PC-9 (cell line): ENCODE results near the gene INPP4A. TPM values are rescaled to one million over a fixed set of nuclear protein-coding genes. Genes with fewer than 3 reads are reported as not detected.

Source experiments
- BruUV-seq: library from RNA; stranded (reverse); fragments of 400-500 nt; replicated peaks from 2 replicates; lab custom pipeline; 2021; lab: Mats Ljungman, UMichigan
- CTCF ChIA-PET: fragments of 300-600 bp; sonication (Branson Sonifier 250); formaldehyde crosslinking; loops from one replicate; lab custom pipeline; 2022; ENCODE audit warnings: antibody characterized with exemption; lab: Charles Lee
- POLR2A ChIA-PET: fragments of 300-600 bp; sonication (Branson Sonifier 250); formaldehyde crosslinking; loops from one replicate; lab custom pipeline; 2022; ENCODE audit warnings: antibody characterized with exemption; ENCODE audit not compliant: unreplicated experiment; lab: Charles Lee
- DNase-seq, 2 experiments: peaks; one replicate each; pipeline versions ENCODE4 v3.0.0 to v3.0.0-alpha.2; 2015 to 2022; ENCODE audit warnings: mixed read lengths in 1 of 2
- H2AFZ ChIP-seq: fragments of 200-600 bp; sonication (generic); 2 replicates; pipeline ENCODE4 v1.8.1; 2017; ENCODE audit warnings: antibody characterized with exemption
- H3F3A ChIP-seq: fragments of 200-600 bp; sonication (generic); 2 replicates; pipeline ENCODE4 v1.8.1; 2017; ENCODE audit warnings: antibody characterized with exemption, mild to moderate bottlenecking, low read depth; ENCODE audit not compliant: insufficient read depth
- H3K27ac ChIP-seq: fragments of 200-600 bp; sonication (generic); 2 replicates; pipeline ENCODE4 v1.6.1; 2016; ENCODE audit warnings: mixed run types
- H3K27me3 ChIP-seq: fragments of 200-600 bp; sonication (generic); 2 replicates; pipeline ENCODE4 v1.6.1; 2016; ENCODE audit warnings: low read depth, mixed run types; ENCODE audit not compliant: insufficient read depth
- H3K36me3 ChIP-seq: fragments of 200-600 bp; sonication (generic); 2 replicates; pipeline ENCODE4 v1.6.1; 2016; ENCODE audit warnings: low read depth, mixed run types
- H3K4me1 ChIP-seq: fragments of 200-600 bp; sonication (generic); replicated peaks from 2 replicates; pipeline ENCODE4 v1.6.1; 2016; ENCODE audit warnings: mixed run types; ENCODE audit not compliant: insufficient read depth
- H3K4me2 ChIP-seq: fragments of 200-600 bp; sonication (generic); 2 replicates; pipeline ENCODE4 v1.6.1; 2017; ENCODE audit warnings: mixed run types
- H3K4me3 ChIP-seq: fragments of 200-600 bp; sonication (generic); 2 replicates; pipeline ENCODE4 v1.6.1; 2016; ENCODE audit warnings: mixed run types
- H3K79me2 ChIP-seq: fragments of 200-600 bp; sonication (generic); 2 replicates; pipeline ENCODE4 v1.6.1; 2017; ENCODE audit warnings: low read depth, mixed run types
- H3K9me2 ChIP-seq: fragments of 200-600 bp; sonication (generic); 2 replicates; pipeline ENCODE4 v1.8.1; 2017; ENCODE audit warnings: mild to moderate bottlenecking; ENCODE audit not compliant: insufficient read depth
- H3K9me3 ChIP-seq: fragments of 200-600 bp; sonication (generic); 2 replicates; pipeline ENCODE4 v1.8.1; 2016; ENCODE audit warnings: low read depth; ENCODE audit not compliant: insufficient read depth
- H4K20me1 ChIP-seq: fragments of 200-600 bp; sonication (generic); 2 replicates; pipeline ENCODE4 v1.8.1; 2017; ENCODE audit not compliant: insufficient read depth
- EZH2 ChIP-seq: fragments of 200-600 bp; sonication (generic); IDR thresholded peaks from 2 replicates; pipeline ENCODE4 v1.8.0; 2017; ENCODE audit warnings: antibody characterized with exemption, low read depth
- intact Hi-C: fragments of 100-400 bp; cut with micrococcal nuclease; formaldehyde crosslinking; loops from one replicate; pipeline ENCODE4 v1.10.0; 2022; ENCODE audit not compliant: unreplicated experiment
- total RNA-seq: library from RNA; stranded (reverse); gene quantifications from 2 replicates; pipeline ENCODE4 v1.2.3, GENCODE V29; 2021
- TF ChIP-seq, protein P1 (sequence below): fragments of 200-600 bp; sonication (generic); conservative IDR thresholded peaks from 2 replicates; pipeline ENCODE4 v1.6.1; 2017; ENCODE audit warnings: mixed run types, antibody characterized with exemption, mild to moderate bottlenecking, moderate library complexity

The INPP4A gene
- total RNA-seq, 1 experiment from 2014 or later: 52.9 TPM

GRCh38 chr2:98539056-98539735 lies 94.5 kb downstream of the INPP4A start:
- H3K27ac ChIP-seq: no peak overlapping the region
- H3K4me2 ChIP-seq: no peak overlapping the region
- intact Hi-C loops: no loop called here
- POLR2A ChIA-PET: no interaction called here
- no TSS peak for BruUV-seq
- H3K4me3 ChIP-seq: no peak overlapping the region
- no peaks in the 10 kb centered on the region for H3F3A ChIP-seq
- no peaks in the 10 kb centered on the region for H3K27me3 ChIP-seq
- H3K79me2 ChIP-seq: no peaks in the 10 kb centered on the region
- no peaks in the 10 kb centered on the region for H3K9me2 ChIP-seq
- TF ChIP-seq, protein P1, sequence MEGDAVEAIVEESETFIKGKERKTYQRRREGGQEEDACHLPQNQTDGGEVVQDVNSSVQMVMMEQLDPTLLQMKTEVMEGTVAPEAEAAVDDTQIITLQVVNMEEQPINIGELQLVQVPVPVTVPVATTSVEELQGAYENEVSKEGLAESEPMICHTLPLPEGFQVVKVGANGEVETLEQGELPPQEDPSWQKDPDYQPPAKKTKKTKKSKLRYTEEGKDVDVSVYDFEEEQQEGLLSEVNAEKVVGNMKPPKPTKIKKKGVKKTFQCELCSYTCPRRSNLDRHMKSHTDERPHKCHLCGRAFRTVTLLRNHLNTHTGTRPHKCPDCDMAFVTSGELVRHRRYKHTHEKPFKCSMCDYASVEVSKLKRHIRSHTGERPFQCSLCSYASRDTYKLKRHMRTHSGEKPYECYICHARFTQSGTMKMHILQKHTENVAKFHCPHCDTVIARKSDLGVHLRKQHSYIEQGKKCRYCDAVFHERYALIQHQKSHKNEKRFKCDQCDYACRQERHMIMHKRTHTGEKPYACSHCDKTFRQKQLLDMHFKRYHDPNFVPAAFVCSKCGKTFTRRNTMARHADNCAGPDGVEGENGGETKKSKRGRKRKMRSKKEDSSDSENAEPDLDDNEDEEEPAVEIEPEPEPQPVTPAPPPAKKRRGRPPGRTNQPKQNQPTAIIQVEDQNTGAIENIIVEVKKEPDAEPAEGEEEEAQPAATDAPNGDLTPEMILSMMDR: no peak
- TF ChIP-seq EZH2: no peak
- DNase-seq: no peak
- no peaks in the 10 kb centered on the region for H3K4me1 ChIP-seq
- no peaks in the 10 kb centered on the region for H4K20me1 ChIP-seq
- 0 out of 2 replicates have a peak, but pooled peaks cover under 1% of the 10 kb centered on the region for H3K36me3 ChIP-seq
- no peaks in the 10 kb centered on the region for H3K9me3 ChIP-seq
- no peak overlapping the region for H2AFZ ChIP-seq
- CTCF ChIA-PET: no interaction called here

DNA sequence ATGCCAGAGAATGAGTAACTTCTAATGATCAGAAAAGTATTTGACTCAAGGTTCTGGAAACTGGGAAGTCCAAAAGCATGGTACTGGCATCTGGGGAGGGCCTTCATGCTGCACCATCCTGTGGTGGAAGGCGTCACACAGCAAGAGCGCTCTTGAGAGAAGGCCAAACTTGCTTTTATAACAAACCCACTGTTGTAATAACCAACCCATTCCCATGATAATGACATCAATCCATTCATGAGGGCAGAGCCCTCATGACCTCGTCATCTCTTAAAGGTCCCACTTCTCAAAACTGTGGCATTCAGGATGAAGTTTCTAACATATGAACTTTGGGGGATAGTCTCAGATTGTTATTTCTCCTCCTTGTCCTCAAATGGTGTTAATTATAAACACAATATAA lies 95.9 kb downstream of the INPP4A start:
- Histone ChIP-seq H3K79me2 (no peaks in the 10 kb centered on the region), H2AFZ (no peak overlapping the region), H3K27ac (no peak overlapping the region), H3K27me3 (no peaks in the 10 kb centered on the region), H3K4me1 (no peaks in the 10 kb centered on the region), H3F3A (no peaks in the 10 kb centered on the region), H3K9me2 (no peaks in the 10 kb centered on the region), H3K36me3 (0 out of 2 replicates have a peak, but pooled peaks cover 5% of the 10 kb centered on the region), H3K4me2 (no peak overlapping the region), H3K4me3 (no peak overlapping the region), H3K9me3 (no peaks in the 10 kb centered on the region), H4K20me1 (no peaks in the 10 kb centered on the region)
- no TSS peak for BruUV-seq
- no peak for DNase-seq
- TF ChIP-seq, protein P1: no peak
- no peak for TF ChIP-seq EZH2
- POLR2A ChIA-PET: no interaction called here
- CTCF ChIA-PET: no interaction called here
- intact Hi-C loops: no loop called here

GRCh38 chr2:98541489-98541888 lies 96.8 kb downstream of the INPP4A start:
- ChIA-PET POLR2A (no interaction called here), CTCF (interaction anchor here (0.6 to 0.7 kb wide), 2 partner anchors 62 to 156 kb away, joined by 7 to 10 read pairs; no protein-coding TSS in a partner anchor)
- no peaks in the 10 kb centered on the region for H3F3A ChIP-seq
- no peak overlapping the region for H3K4me3 ChIP-seq
- TF ChIP-seq, protein P1: no peak
- no peak for TF ChIP-seq EZH2
- BruUV-seq: no TSS peak
- no peaks in the 10 kb centered on the region for H3K27me3 ChIP-seq
- H3K9me2 ChIP-seq: no peaks in the 10 kb centered on the region
- DNase-seq: no peak
- intact Hi-C loops: no loop called here
- 0 out of 2 replicates have a peak, but pooled peaks cover 5% of the 10 kb centered on the region for H3K36me3 ChIP-seq
- no peak overlapping the region for H2AFZ ChIP-seq
- no peak overlapping the region for H3K4me2 ChIP-seq
- H4K20me1 ChIP-seq: no peaks in the 10 kb centered on the region
- H3K4me1 ChIP-seq: no peaks in the 10 kb centered on the region
- no peak overlapping the region for H3K27ac ChIP-seq
- H3K9me3 ChIP-seq: no peaks in the 10 kb centered on the region
- no peaks in the 10 kb centered on the region for H3K79me2 ChIP-seq
